ENCODE data around the gene POU2AF1. TPM values are rescaled to one million over a fixed set of nuclear protein-coding genes. Genes with fewer than 3 reads are reported as not detected.

Gene POU2AF1
- total RNA-seq, 1 experiment from 2014 or later, result not detected

DNA sequence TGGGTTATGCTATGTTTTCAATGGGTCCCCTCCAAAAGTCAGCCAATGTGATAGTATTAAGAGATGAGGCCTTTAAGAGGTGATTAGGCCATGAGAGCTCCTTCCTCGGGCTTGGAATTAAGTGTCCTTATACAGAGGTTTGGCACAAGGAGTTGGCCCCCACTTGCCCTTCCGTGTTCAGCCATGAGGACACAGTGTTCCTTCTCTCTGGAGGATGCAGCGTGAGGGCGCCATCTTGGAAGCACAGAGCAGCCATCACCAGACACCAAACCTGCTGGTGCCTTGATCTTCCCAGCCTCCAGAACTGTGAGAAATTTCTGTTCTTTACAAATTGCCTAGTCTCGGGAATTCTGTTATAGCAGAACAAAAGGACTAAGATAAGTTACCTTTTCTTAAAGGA, 53.8 kb downstream of the POU2AF1 start:
- ATAC-seq (no peak), DNase-seq (no peak)
- H3K27me3 ChIP-seq (ENCODE audit: low read length), result peaks cover 77% of the 10 kb centered on the region
- no peaks in the 10 kb centered on the region for H3F3A ChIP-seq (ENCODE audit: low read length, unreplicated experiment)
- TF ChIP-seq, protein P1, sequence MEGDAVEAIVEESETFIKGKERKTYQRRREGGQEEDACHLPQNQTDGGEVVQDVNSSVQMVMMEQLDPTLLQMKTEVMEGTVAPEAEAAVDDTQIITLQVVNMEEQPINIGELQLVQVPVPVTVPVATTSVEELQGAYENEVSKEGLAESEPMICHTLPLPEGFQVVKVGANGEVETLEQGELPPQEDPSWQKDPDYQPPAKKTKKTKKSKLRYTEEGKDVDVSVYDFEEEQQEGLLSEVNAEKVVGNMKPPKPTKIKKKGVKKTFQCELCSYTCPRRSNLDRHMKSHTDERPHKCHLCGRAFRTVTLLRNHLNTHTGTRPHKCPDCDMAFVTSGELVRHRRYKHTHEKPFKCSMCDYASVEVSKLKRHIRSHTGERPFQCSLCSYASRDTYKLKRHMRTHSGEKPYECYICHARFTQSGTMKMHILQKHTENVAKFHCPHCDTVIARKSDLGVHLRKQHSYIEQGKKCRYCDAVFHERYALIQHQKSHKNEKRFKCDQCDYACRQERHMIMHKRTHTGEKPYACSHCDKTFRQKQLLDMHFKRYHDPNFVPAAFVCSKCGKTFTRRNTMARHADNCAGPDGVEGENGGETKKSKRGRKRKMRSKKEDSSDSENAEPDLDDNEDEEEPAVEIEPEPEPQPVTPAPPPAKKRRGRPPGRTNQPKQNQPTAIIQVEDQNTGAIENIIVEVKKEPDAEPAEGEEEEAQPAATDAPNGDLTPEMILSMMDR (conservative IDR thresholded peaks at IDR 0.05; ENCODE audit: low read depth, low read length), result no peak
- no peak for TF ChIP-seq EZH2 (IDR thresholded peaks at IDR 0.05; ENCODE audit: low read length, unreplicated experiment)
- TF ChIP-seq EZH2phosphoT487 (IDR thresholded peaks at IDR 0.05; ENCODE audit: borderline replicate concordance, low read length), result no peak
- intact Hi-C loops (cut with micrococcal nuclease), result no loop called here
- no peak overlapping the region for H3K9ac ChIP-seq (ENCODE audit: low read length)
- H3K27ac ChIP-seq (ENCODE audit: low read length), result no peak overlapping the region
- ChIA-PET CTCF (no interaction called here), POLR2A (ENCODE audit: unreplicated experiment) (no interaction called here)
- H3K4me1 ChIP-seq (ENCODE audit: insufficient read depth, low read length), result no peaks in the 10 kb centered on the region
- H3K79me2 ChIP-seq (ENCODE audit: low read length), result no peaks in the 10 kb centered on the region
- no peak overlapping the region for H2AFZ ChIP-seq (ENCODE audit: low read length)
- no peak overlapping the region for H3K4me2 ChIP-seq (ENCODE audit: low read length)
- no peak overlapping the region for H3K4me3 ChIP-seq (ENCODE audit: low read length)
- H4K20me1 ChIP-seq (ENCODE audit: low read length), result no peaks in the 10 kb centered on the region
- no peaks in the 10 kb centered on the region for H3K36me3 ChIP-seq (ENCODE audit: low read depth, low read length)
- H3K9me3 ChIP-seq (ENCODE audit: low read length), result no peaks in the 10 kb centered on the region
- H3K9me2 ChIP-seq (replicated peaks; ENCODE audit: low read length), result no peaks in the 10 kb centered on the region
- BruUV-seq (replicated peaks), result no TSS peak

- no peaks in the 10 kb centered on the region for H3K9me3 ChIP-seq (ENCODE audit: low read length)
- no peak overlapping the region for H3K4me2 ChIP-seq (ENCODE audit: low read length)
- H2AFZ ChIP-seq (ENCODE audit: low read length), result no peak overlapping the region
- peak; percentile 25 for DNase-seq
- H3K79me2 ChIP-seq (ENCODE audit: low read length), result no peaks in the 10 kb centered on the region
- ChIA-PET POLR2A (ENCODE audit: unreplicated experiment) (no interaction called here), CTCF (no interaction called here)
- H3K9me2 ChIP-seq (replicated peaks; ENCODE audit: low read length), result no peaks in the 10 kb centered on the region
- no peaks in the 10 kb centered on the region for H3K36me3 ChIP-seq (ENCODE audit: low read depth, low read length)
- H3K4me3 ChIP-seq (ENCODE audit: low read length), result no peak overlapping the region
- no peaks in the 10 kb centered on the region for H3K4me1 ChIP-seq (ENCODE audit: insufficient read depth, low read length)
- H3K27ac ChIP-seq (ENCODE audit: low read length), result no peak overlapping the region
- intact Hi-C loops (cut with micrococcal nuclease), result no loop called here
- TF ChIP-seq EZH2 (IDR thresholded peaks at IDR 0.05; ENCODE audit: low read length, unreplicated experiment), result no peak
- TF ChIP-seq, protein P1 (conservative IDR thresholded peaks at IDR 0.05; ENCODE audit: low read depth, low read length), result no peak
- TF ChIP-seq EZH2phosphoT487 (IDR thresholded peaks at IDR 0.05; ENCODE audit: borderline replicate concordance, low read length), result no peak
- no peak overlapping the region for H3K9ac ChIP-seq (ENCODE audit: low read length)
- BruUV-seq (replicated peaks), result no TSS peak
- no peaks in the 10 kb centered on the region for H3F3A ChIP-seq (ENCODE audit: low read length, unreplicated experiment)
- peaks cover 83% of the 10 kb centered on the region for H3K27me3 ChIP-seq (ENCODE audit: low read length)
- H4K20me1 ChIP-seq (ENCODE audit: low read length), result no peaks in the 10 kb centered on the region
- ATAC-seq, result no peak
Observed at GRCh38 chr11:111324277-111324720, 54.8 kb downstream of the POU2AF1 start.

DNA sequence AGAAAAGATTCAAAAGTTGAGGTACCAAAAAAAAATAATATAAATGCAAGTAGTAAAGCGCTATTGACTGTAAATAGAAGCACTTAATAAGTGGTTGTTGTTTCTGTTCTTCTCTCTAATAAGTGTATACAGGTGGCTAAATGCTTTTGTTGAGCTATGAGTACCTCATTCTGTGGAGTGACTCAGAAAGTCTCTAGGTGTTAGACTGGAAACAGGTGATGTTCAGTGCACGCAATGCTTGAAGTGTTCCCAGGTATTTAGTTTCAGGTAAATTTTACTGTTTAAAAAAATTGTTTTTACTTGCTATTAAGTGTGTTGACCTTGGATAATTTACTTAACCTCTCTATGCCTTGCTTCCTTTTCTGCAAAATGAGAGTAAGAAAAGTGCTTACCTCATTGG, 56.5 kb downstream of the POU2AF1 start:
- no peak for ATAC-seq
- peaks cover 88% of the 10 kb centered on the region for H3K27me3 ChIP-seq (ENCODE audit: low read length)
- H2AFZ ChIP-seq (ENCODE audit: low read length), result no peak overlapping the region
- no peaks in the 10 kb centered on the region for H3K4me1 ChIP-seq (ENCODE audit: insufficient read depth, low read length)
- BruUV-seq (replicated peaks), result no TSS peak
- CTCF ChIA-PET, result no interaction called here
- H3K27ac ChIP-seq (ENCODE audit: low read length), result no peak overlapping the region
- H3K9me3 ChIP-seq (ENCODE audit: low read length), result no peaks in the 10 kb centered on the region
- H4K20me1 ChIP-seq (ENCODE audit: low read length), result no peaks in the 10 kb centered on the region
- no peaks in the 10 kb centered on the region for H3K79me2 ChIP-seq (ENCODE audit: low read length)
- H3F3A ChIP-seq (ENCODE audit: low read length, unreplicated experiment), result no peaks in the 10 kb centered on the region
- POLR2A ChIA-PET (ENCODE audit: unreplicated experiment), result no interaction called here
- H3K4me3 ChIP-seq (ENCODE audit: low read length), result no peak overlapping the region
- no peaks in the 10 kb centered on the region for H3K36me3 ChIP-seq (ENCODE audit: low read depth, low read length)
- H3K9me2 ChIP-seq (replicated peaks; ENCODE audit: low read length), result no peaks in the 10 kb centered on the region
- TF ChIP-seq EZH2phosphoT487 (IDR thresholded peaks at IDR 0.05; ENCODE audit: borderline replicate concordance, low read length), result no peak
- no peak for TF ChIP-seq EZH2 (IDR thresholded peaks at IDR 0.05; ENCODE audit: low read length, unreplicated experiment)
- TF ChIP-seq, protein P1 (conservative IDR thresholded peaks at IDR 0.05; ENCODE audit: low read depth, low read length), result no peak
- intact Hi-C loops (cut with micrococcal nuclease), result no loop called here
- no peak for DNase-seq
- H3K4me2 ChIP-seq (ENCODE audit: low read length), result no peak overlapping the region
- H3K9ac ChIP-seq (ENCODE audit: low read length), result no peak overlapping the region

Data from PC-3 (cell line).